ENCODE results near the gene NR2C2. TPM values are rescaled to one million over a fixed set of nuclear protein-coding genes. Genes with fewer than 3 reads are reported as not detected.
A peak's percentile ranks its signal among the peaks of the same experiment; 100 is the strongest.
"Not testable (repeated sequence)": the region's sequence is repeated elsewhere in the genome, so short reads cannot be mapped to it uniquely, and the experiment has no call there.

NR2C2 gene
- total RNA-seq, 1 donor from 2014 or later: 57.5 TPM

DNA sequence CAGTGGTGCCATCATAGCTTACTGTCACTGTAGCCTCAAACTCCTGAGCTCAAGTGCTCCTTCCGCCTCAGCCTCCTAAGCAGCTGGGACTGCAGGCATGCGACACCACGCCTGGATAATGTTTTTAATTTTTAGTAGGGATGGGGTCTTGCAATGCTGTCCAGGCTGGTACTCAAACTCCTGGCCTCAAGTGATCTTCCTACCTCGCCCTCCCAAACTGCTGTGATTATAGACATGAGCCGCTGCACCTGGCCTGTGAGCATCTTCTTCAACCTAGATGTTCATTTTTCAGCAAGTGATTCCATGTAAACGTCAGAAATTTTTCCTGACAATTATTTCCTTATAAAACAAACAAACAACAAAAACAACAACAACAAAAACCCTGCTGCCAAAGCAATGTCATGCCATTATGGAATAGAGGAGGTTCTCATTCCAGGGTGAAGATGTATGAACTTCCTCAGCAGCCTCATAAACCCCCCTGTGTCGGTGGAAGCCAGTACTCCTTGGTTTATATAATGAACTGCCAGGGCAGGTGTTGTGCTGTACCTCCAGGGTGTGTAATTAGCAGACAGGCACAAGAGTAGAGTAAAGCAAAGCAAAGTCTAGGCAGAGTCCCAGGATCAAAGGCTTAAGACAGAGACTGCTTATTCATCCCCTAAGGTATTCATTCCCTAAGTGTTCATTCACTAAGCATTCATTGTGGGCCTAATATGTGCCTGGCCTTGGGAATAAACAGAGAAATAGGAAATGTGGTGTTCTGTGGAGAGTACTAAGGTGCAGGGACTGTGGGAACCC lies 44.6 kb downstream of the NR2C2 start:
- H3K36me3 Mint-ChIP-seq (ENCODE audit: unreplicated experiment): no peaks in the 10 kb centered on the region

DNA sequence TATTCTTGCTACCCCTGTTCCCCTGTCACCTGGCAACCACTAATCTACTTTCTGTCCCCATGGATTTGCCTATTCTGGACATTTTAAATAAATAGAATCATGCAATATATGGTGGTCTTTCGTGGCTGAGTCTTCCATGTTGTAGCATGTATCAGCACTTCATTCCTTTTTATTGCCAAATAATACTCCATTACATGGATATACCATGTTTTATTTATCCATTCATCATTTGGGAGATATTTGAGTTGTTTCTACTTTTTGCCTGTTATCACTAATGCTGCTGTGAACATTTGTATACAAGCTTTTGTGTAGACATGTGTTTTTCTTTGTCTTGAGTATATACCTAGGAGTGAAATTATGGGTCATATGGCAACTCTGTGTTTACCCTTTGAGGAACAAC lies 50.6 kb downstream of the NR2C2 start:
- Mint-ChIP-seq H3K9me3 (ENCODE audit: unreplicated experiment) (no peaks in the 10 kb centered on the region), H3K27me3 (ENCODE audit: unreplicated experiment) (no peaks in the 10 kb centered on the region), H3K27ac (ENCODE audit: unreplicated experiment) (no peak overlapping the region)

More for the DNA sequence above, 44.6 kb downstream of the NR2C2 start:
- Mint-ChIP-seq H3K27me3 (ENCODE audit: unreplicated experiment) (no peaks in the 10 kb centered on the region), H3K9me3 (ENCODE audit: unreplicated experiment) (no peaks in the 10 kb centered on the region), H3K4me1 (ENCODE audit: low read depth, unreplicated experiment) (peaks cover 12% of the 10 kb centered on the region), H3K4me3 (ENCODE audit: unreplicated experiment) (no peak overlapping the region), H3K27ac (ENCODE audit: unreplicated experiment) (peak overlapping the region; percentile 15)
- no peak for DNase-seq
- TF ChIP-seq, protein P1, sequence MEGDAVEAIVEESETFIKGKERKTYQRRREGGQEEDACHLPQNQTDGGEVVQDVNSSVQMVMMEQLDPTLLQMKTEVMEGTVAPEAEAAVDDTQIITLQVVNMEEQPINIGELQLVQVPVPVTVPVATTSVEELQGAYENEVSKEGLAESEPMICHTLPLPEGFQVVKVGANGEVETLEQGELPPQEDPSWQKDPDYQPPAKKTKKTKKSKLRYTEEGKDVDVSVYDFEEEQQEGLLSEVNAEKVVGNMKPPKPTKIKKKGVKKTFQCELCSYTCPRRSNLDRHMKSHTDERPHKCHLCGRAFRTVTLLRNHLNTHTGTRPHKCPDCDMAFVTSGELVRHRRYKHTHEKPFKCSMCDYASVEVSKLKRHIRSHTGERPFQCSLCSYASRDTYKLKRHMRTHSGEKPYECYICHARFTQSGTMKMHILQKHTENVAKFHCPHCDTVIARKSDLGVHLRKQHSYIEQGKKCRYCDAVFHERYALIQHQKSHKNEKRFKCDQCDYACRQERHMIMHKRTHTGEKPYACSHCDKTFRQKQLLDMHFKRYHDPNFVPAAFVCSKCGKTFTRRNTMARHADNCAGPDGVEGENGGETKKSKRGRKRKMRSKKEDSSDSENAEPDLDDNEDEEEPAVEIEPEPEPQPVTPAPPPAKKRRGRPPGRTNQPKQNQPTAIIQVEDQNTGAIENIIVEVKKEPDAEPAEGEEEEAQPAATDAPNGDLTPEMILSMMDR (IDR thresholded peaks at IDR 0.05; ENCODE audit: partially characterized antibody, unreplicated experiment): no peak

DNA sequence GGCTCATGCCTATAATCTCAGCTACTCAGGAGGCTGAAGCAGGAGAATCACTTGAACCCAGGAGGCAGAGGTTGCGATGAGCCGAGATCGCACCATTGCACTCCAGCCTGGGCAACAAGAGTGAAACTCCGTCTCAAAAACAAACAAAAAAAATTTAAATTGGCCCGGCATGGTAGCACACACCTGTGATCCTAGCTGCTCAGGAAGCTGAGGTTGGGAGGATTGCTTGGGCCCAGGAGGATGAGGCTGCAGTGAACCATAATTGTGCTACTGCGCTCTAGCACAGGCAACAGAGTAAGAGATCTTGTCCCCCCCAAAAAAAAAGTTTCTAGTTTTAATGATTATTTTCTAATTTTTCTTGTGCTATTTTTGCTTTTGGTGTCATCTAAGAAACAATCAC lies 51.8 kb downstream of the NR2C2 start:
- not testable (repeated sequence) for H3K27ac Mint-ChIP-seq (ENCODE audit: unreplicated experiment); H3K27me3 Mint-ChIP-seq (ENCODE audit: unreplicated experiment); H3K9me3 Mint-ChIP-seq (ENCODE audit: unreplicated experiment); DNase-seq; H3K36me3 Mint-ChIP-seq (ENCODE audit: unreplicated experiment); H3K4me3 Mint-ChIP-seq (ENCODE audit: unreplicated experiment); H3K4me1 Mint-ChIP-seq (ENCODE audit: low read depth, unreplicated experiment)

More for the DNA sequence above, 50.6 kb downstream of the NR2C2 start:
- no peaks in the 10 kb centered on the region for H3K4me1 Mint-ChIP-seq (ENCODE audit: low read depth, unreplicated experiment)
- peaks cover 5% of the 10 kb centered on the region for H3K36me3 Mint-ChIP-seq (ENCODE audit: unreplicated experiment)
- no peak overlapping the region for H3K4me3 Mint-ChIP-seq (ENCODE audit: unreplicated experiment)
- TF ChIP-seq, protein P1 (IDR thresholded peaks at IDR 0.05; ENCODE audit: partially characterized antibody, unreplicated experiment): no peak
- no peak for DNase-seq

GRCh38 chr3:15007681-15008141 lies 60.3 kb downstream of the NR2C2 start:
- Mint-ChIP-seq H3K27ac (ENCODE audit: unreplicated experiment) (no peak overlapping the region), H3K36me3 (ENCODE audit: unreplicated experiment) (no peaks in the 10 kb centered on the region), H3K9me3 (ENCODE audit: unreplicated experiment) (no peaks in the 10 kb centered on the region), H3K4me1 (ENCODE audit: low read depth, unreplicated experiment) (no peaks in the 10 kb centered on the region), H3K4me3 (ENCODE audit: unreplicated experiment) (no peak overlapping the region), H3K27me3 (ENCODE audit: unreplicated experiment) (no peaks in the 10 kb centered on the region)
- DNase-seq: no peak
- TF ChIP-seq, protein P1 (IDR thresholded peaks at IDR 0.05; ENCODE audit: partially characterized antibody, unreplicated experiment): no peak

DNA sequence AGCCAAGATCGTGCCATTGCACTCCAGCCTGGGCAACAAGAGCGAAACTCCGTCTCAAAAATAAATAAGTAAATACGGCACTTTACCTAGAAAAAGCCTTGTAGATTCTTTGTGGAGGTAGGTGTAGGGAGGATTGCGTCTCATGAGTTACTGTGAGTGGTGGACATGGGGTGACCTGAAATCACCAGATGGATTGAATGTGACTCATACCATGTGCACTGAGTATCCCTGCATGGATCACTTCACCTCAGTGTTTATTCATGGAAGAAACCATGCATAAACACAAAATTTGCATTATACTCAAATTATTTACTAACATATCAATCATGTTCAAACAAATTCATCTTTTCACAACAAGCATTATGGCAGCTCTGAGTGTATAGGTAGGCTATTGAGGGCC lies 61.8 kb downstream of the NR2C2 start:
- H3K9me3 Mint-ChIP-seq (ENCODE audit: unreplicated experiment): no peaks in the 10 kb centered on the region
- H3K4me1 Mint-ChIP-seq (ENCODE audit: low read depth, unreplicated experiment): no peaks in the 10 kb centered on the region
- TF ChIP-seq, protein P1 (IDR thresholded peaks at IDR 0.05; ENCODE audit: partially characterized antibody, unreplicated experiment): no peak
- H3K4me3 Mint-ChIP-seq (ENCODE audit: unreplicated experiment): no peak overlapping the region
- DNase-seq: no peak
- H3K27me3 Mint-ChIP-seq (ENCODE audit: unreplicated experiment): no peaks in the 10 kb centered on the region
- H3K36me3 Mint-ChIP-seq (ENCODE audit: unreplicated experiment): no peaks in the 10 kb centered on the region
- H3K27ac Mint-ChIP-seq (ENCODE audit: unreplicated experiment): no peak overlapping the region
